C4-2B (cell line): ENCODE measurements around the gene DNAH8.

Experiments used
- ZFX ChIP-seq: fragments of 450-650 bp; IDR thresholded peaks from 2 replicates; pipeline ENCODE4 v1.6.1; 2017
- TF ChIP-seq, protein P1 (sequence below): fragments of 450-650 bp; conservative IDR thresholded peaks from 2 replicates; pipeline ENCODE4 v1.5.1; 2017; ENCODE audit warnings: mild to moderate bottlenecking

DNA sequence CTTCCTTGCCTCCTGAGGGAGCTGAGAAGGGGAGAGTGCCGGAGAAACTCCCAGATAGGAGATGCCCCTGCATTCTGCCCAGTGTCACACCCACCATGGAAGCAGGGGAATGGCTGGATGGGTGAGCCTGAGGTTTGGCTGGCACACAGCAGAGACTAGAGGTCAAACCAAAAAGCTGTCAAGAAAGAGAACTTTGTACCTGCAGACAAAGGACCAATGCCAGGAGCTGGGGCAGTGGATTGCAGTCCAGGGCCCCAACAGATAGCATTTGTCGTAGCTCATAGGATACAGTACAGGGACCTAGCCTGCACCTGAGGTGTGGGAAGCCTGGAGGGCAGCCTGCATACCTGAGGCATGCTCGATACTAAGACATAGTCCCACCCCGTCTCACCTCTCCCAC lies 227.3 kb downstream of the DNAH8 start:
- TF ChIP-seq, protein P1, sequence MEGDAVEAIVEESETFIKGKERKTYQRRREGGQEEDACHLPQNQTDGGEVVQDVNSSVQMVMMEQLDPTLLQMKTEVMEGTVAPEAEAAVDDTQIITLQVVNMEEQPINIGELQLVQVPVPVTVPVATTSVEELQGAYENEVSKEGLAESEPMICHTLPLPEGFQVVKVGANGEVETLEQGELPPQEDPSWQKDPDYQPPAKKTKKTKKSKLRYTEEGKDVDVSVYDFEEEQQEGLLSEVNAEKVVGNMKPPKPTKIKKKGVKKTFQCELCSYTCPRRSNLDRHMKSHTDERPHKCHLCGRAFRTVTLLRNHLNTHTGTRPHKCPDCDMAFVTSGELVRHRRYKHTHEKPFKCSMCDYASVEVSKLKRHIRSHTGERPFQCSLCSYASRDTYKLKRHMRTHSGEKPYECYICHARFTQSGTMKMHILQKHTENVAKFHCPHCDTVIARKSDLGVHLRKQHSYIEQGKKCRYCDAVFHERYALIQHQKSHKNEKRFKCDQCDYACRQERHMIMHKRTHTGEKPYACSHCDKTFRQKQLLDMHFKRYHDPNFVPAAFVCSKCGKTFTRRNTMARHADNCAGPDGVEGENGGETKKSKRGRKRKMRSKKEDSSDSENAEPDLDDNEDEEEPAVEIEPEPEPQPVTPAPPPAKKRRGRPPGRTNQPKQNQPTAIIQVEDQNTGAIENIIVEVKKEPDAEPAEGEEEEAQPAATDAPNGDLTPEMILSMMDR: no peak
- no peak for TF ChIP-seq ZFX
